ENCODE measurements around the gene ZMPSTE24.
"Not testable (repeated sequence)": the region's sequence is repeated elsewhere in the genome, so short reads cannot be mapped to it uniquely, and the experiment has no call there.

ZMPSTE24 gene

GRCh38 chr1:40331403-40331802, 73.4 kb downstream of the ZMPSTE24 start:
- not testable (repeated sequence) for FAIRE-seq

DNA sequence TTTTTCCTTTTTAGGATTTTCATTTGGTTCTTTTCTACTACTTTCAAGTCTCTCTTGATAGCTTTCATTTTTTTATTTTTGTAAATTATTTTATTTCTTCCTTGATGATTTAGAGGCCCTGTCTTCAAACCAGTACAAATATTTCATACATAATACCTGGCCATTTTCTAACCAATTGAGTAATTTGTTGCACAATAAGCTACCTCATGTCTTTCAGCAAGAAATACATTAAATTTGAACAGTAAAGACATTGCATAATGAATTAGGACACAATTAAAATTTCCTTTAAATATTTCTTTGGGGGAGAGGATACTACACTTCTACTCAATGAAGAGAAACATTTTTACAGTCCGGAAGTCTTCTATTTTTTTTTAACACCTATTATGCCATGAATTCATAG, 74.7 kb downstream of the ZMPSTE24 start:
- no peak for FAIRE-seq

DNA sequence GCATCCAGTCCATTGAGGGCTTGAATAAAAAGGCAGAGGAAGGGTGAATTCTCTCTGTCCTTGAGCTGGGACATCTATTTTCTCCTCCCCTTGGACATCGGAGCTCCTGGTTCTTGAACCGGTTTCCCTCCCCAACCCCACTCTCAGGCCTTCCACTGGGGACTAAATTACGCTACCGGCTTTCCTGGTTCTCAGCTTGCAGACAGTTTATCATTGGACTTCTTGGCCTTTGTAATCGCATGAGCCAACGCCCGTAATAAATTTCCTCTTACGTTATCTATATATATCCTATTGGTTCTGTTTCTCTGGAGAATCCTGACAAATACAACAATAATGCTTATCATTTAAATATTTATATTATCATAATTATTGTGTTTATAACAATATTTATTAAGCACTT, 79.4 kb downstream of the ZMPSTE24 start:
- no peak for FAIRE-seq

- no peak for FAIRE-seq
Measured at GRCh38 chr1:40338745-40339419, 80.8 kb downstream of the ZMPSTE24 start.

GRCh38 chr1:40339420-40340323, 81.6 kb downstream of the ZMPSTE24 start:
- no peak for FAIRE-seq

- FAIRE-seq = no peak
Measured at GRCh38 chr1:40341491-40342380, 83.7 kb downstream of the ZMPSTE24 start.

GRCh38 chr1:40342381-40342717, 84.3 kb downstream of the ZMPSTE24 start:
- FAIRE-seq = not testable (repeated sequence)
